Measurements from ENCODE around the gene SFRP5.

The SFRP5 gene

DNA sequence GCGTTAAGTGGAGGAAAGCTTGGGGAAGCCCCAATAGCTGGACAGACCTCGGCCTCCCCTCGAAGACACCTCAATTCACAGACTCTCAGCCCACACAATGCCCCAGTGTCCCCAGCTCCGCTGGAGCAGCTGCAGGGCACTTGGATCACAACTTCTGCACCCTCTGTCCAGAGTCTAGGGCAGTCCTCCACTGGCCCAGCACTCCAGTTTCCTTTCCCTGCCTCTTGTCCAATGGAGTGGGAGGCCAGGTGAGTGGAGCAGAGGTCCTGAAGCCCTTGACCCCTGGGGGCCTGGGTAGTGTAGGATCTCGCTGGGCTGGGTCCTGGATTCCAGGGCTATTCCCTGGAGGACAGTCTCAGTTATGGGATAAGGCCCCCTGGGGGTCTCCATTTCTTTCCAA is 11.9 kb downstream of the SFRP5 start:
- TF ChIP-seq, protein P1, sequence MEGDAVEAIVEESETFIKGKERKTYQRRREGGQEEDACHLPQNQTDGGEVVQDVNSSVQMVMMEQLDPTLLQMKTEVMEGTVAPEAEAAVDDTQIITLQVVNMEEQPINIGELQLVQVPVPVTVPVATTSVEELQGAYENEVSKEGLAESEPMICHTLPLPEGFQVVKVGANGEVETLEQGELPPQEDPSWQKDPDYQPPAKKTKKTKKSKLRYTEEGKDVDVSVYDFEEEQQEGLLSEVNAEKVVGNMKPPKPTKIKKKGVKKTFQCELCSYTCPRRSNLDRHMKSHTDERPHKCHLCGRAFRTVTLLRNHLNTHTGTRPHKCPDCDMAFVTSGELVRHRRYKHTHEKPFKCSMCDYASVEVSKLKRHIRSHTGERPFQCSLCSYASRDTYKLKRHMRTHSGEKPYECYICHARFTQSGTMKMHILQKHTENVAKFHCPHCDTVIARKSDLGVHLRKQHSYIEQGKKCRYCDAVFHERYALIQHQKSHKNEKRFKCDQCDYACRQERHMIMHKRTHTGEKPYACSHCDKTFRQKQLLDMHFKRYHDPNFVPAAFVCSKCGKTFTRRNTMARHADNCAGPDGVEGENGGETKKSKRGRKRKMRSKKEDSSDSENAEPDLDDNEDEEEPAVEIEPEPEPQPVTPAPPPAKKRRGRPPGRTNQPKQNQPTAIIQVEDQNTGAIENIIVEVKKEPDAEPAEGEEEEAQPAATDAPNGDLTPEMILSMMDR (IDR thresholded peaks at IDR 0.05; ENCODE audit: borderline replicate concordance, insufficient read depth, low read depth, low read length) = no peak
- H3K4me3 ChIP-seq (ENCODE audit: low read depth, low read length) = no peak overlapping the region

DNA sequence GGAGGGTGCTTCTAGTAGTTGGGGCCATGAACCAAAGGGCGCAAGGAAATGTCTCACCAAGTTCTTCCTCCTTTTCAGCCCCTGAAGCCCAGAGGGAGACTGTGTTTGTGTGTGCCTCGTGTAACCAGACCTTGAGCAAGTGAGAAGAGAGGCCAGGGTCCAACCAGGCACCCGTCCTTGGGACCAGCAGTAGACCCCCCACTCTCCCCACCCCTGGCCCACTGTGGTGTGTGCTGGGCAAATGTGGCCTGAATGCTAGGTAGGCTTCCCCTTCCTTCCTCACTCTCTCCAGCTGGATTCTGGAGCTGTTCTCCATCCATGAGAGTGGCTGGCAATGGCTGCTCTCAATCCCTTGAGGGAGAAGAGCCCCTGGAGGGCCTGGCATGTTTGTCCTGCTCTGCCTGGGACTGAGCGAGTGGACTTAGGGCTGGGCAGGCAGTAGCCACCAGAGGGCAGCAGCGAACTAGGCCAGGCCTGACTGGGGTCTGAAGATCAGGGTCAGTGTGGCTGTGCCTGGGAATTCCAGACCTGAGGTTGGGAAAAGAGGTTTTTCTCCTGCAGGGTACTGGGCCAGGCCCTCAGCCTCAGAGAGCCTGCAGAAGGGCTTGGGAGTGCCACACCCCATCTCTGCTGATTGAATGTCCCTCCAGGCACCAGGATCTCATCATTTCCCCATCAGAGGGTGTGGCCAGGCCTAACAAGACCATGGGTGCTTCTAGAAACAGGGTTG is 12.5 kb downstream of the SFRP5 start:
- no peak overlapping the region for H3K4me3 ChIP-seq (ENCODE audit: low read depth, low read length)
- TF ChIP-seq, protein P1 (IDR thresholded peaks at IDR 0.05; ENCODE audit: borderline replicate concordance, insufficient read depth, low read depth, low read length) = peak; percentile 87

- H3K4me3 ChIP-seq (ENCODE audit: low read depth, low read length) = no peak overlapping the region
- TF ChIP-seq, protein P1 (IDR thresholded peaks at IDR 0.05; ENCODE audit: borderline replicate concordance, insufficient read depth, low read depth, low read length) = no peak
Observed at GRCh38 chr10:97757471-97757870, 14.3 kb downstream of the SFRP5 start.

- H3K4me3 ChIP-seq (ENCODE audit: low read depth, low read length) = no peak overlapping the region
- TF ChIP-seq, protein P1 (IDR thresholded peaks at IDR 0.05; ENCODE audit: borderline replicate concordance, insufficient read depth, low read depth, low read length) = no peak
Observed at GRCh38 chr10:97755718-97756117, 16.1 kb downstream of the SFRP5 start.

GRCh38 chr10:97754726-97755125 is 17.1 kb downstream of the SFRP5 start:
- H3K4me3 ChIP-seq (ENCODE audit: low read depth, low read length) = no peak overlapping the region
- TF ChIP-seq, protein P1 (IDR thresholded peaks at IDR 0.05; ENCODE audit: borderline replicate concordance, insufficient read depth, low read depth, low read length) = no peak

GRCh38 chr10:97752956-97753355 is 18.8 kb downstream of the SFRP5 start:
- H3K4me3 ChIP-seq (ENCODE audit: low read depth, low read length) = no peak overlapping the region
- TF ChIP-seq, protein P1 (IDR thresholded peaks at IDR 0.05; ENCODE audit: borderline replicate concordance, insufficient read depth, low read depth, low read length) = no peak

GRCh38 chr10:97748116-97748515 is 23.7 kb downstream of the SFRP5 start:
- no peak overlapping the region for H3K4me3 ChIP-seq (ENCODE audit: low read depth, low read length)
- TF ChIP-seq, protein P1 (IDR thresholded peaks at IDR 0.05; ENCODE audit: borderline replicate concordance, insufficient read depth, low read depth, low read length) = no peak
